SK-N-MC (cell line): ENCODE data around the gene MAGI3.

Experiments used
- DNase-seq: peaks from one replicate; pipeline ENCODE4 v3.0.0-alpha.2; 2011; ENCODE audit warnings: low read depth, low spot score
- H3K27ac ChIP-seq: fragments of 200-600 bp; sonication (generic); 2 replicates; pipeline ENCODE4 v1.5.1; 2016; ENCODE audit warnings: mixed run types
- H3K36me3 ChIP-seq: fragments of 200-600 bp; sonication (generic); 2 replicates; pipeline ENCODE4 v1.6.1; 2017; ENCODE audit warnings: antibody characterized with exemption, low read length, mixed read lengths; ENCODE audit not compliant: insufficient read depth
- H3K4me3 ChIP-seq: fragments of 200-600 bp; sonication (generic); 2 replicates; pipeline ENCODE4 v1.5.1; 2016
- H3K9ac ChIP-seq: fragments of 200-600 bp; sonication (generic); 2 replicates; pipeline ENCODE4 v1.8.0; 2017; ENCODE audit warnings: mixed run types, mixed read lengths; ENCODE audit not compliant: insufficient read length
- H3K9me3 ChIP-seq: fragments of 200-600 bp; sonication (generic); 2 replicates; pipeline ENCODE4 v1.6.1; 2017; ENCODE audit warnings: low read depth, mild to moderate bottlenecking, antibody characterized with exemption, low read length, moderate library complexity, mixed read lengths
- EZH2 ChIP-seq: fragments of 200-600 bp; sonication (generic); IDR thresholded peaks from one replicate; pipeline ENCODE4 v1.6.1; 2017; ENCODE audit warnings: antibody characterized with exemption
- FOXP2 ChIP-seq: optimal IDR thresholded peaks from 2 replicates; pipeline ENCODE3; 2011; ENCODE audit warnings: mild to moderate bottlenecking, moderate library complexity; ENCODE audit not compliant: insufficient read depth; ENCODE audit errors: extremely low read length, control extremely low read depth
- POLR2AphosphoS5 ChIP-seq: IDR thresholded peaks from 2 replicates; pipeline ENCODE4 v1.6.1; 2012; ENCODE audit warnings: mild to moderate bottlenecking, low read depth, low read length, borderline replicate concordance

Gene MAGI3

DNA sequence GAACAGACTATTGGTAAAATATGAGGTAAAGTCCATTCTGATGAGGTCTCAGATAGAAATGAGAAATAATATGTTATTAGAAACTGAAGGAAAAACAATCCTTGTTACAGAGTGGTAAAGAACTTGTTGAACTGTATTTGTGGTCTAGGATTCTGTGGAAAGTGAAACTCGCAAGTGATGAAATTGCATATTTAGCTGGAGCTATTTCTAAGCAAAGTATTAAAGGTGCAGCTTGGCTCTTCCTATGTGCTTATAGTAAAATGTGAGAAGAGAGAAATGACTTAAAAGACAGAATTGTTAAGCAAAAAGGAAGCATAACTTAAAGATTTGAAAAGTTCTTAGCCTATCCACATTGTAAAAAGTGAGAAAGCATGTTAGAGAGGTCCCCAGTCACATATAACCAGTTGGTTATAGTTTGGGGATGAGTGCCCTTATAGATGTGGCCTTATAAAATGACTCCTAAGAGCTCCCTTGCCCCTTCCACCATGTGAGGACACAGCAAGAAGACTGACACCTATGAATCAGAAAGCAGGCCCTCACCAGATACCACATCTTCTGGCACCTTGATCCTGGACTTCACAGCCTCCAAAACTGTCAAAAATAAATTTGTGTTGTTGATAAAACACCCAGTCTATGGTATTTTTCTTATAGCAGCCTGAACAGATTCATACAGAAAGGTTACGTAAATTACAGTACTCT, 344.2 kb downstream of the MAGI3 start:
- Histone ChIP-seq H3K36me3 (peaks cover 19% of the 10 kb centered on the region), H3K9me3 (no peaks in the 10 kb centered on the region), H3K4me3 (no peak overlapping the region), H3K9ac (no peak overlapping the region), H3K27ac (no peak overlapping the region)
- no peak for DNase-seq
- no peak for TF ChIP-seq FOXP2
- TF ChIP-seq POLR2AphosphoS5 = no peak
- TF ChIP-seq EZH2 = no peak
